HG03354 (cell line): ENCODE results near the gene CARD8.

Experiments
- ATAC-seq: cut with Tn5 transposase; IDR thresholded peaks from one replicate; pipeline ENCODE4 v1.9.1; 2021; ENCODE audit warnings: mild to moderate bottlenecking; ENCODE audit not compliant: unreplicated experiment, poor library complexity, severe bottlenecking

CARD8 gene

DNA sequence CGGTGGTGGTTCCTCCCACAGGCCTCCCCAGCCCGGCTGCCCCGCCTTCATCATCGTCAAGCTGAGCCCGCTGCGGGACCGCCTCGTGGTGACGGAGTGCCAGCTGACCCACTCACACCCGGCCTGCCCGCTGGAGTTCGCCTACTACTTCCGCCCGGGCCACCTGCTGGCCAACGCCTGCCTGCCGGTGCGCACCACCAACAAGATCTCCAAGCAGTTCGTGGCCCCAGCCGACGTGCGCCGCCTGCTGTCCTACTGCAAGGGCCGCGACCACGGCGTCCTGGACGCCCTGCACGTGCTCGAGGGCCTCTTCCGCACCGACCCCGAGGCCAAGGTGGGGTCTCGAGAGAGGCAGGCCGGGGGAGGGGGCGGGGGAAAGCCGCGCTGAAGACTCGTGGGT is 73.3 kb downstream of the CARD8 start:
- ATAC-seq: no peak

- ATAC-seq: no peak
Observed at GRCh38 chr19:48181505-48181904, 74.2 kb downstream of the CARD8 start.

DNA sequence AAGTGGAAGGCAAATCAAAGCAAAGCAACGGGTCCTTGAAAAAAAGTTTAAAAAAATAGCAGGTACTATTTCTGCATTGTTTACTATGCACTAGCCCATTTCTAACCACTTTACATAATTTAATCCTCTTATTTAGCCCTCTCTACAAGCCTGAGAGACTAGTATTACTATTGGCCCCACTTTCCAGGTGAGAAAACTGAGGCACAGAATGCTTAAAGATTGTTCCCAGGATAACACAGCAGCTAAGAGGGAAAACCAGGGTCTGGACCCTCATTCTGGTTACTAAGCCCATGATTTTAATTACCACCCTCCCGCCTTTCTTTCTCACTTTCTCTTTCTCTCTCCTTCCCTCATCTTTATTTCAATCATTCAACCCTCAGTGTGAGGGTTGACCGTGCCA is 79.5 kb downstream of the CARD8 start:
- ATAC-seq: no peak

GRCh38 chr19:48175578-48175977 is 80.1 kb downstream of the CARD8 start:
- no peak for ATAC-seq

GRCh38 chr19:48174445-48175030 is 81.2 kb downstream of the CARD8 start:
- ATAC-seq: no peak

- ATAC-seq: no peak
Observed at GRCh38 chr19:48171710-48172109, 84.0 kb downstream of the CARD8 start.

- ATAC-seq: peak; percentile 7
Observed at GRCh38 chr19:48170817-48171347, 84.8 kb downstream of the CARD8 start.

- ATAC-seq: peak; percentile 82
Observed at GRCh38 chr19:48169939-48170803, 85.5 kb downstream of the CARD8 start, which contains the start of the genes LIG1 and ZSWIM9. LIG1 (minus strand) TSS chr19:48170344; CDS start chr19:48165566, 4,778 bp downstream. ZSWIM9 (plus strand) TSS chr19:48170680; CDS start chr19:48171803, 1,123 bp downstream.

GRCh38 chr19:48169578-48169938 is 86.2 kb downstream of the CARD8 start:
- ATAC-seq: peak; percentile 8

DNA sequence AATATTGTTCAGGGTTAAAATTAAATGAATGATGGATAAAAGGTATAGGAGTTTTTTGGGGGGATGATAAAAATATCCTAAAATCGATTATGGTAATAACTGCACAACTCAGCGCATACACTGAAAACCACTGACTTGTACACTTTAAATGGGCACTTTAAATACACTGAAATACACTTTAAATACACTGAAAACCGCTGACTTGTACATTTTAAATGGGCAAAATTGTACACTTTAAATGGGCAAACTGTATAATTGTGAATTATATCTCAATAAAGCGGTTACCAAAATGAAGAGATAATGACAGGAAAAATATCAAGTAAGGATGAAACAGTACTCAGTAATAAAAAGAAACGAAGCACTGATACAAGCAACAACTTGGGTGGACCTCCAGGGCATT is 87.0 kb downstream of the CARD8 start:
- no peak for ATAC-seq

DNA sequence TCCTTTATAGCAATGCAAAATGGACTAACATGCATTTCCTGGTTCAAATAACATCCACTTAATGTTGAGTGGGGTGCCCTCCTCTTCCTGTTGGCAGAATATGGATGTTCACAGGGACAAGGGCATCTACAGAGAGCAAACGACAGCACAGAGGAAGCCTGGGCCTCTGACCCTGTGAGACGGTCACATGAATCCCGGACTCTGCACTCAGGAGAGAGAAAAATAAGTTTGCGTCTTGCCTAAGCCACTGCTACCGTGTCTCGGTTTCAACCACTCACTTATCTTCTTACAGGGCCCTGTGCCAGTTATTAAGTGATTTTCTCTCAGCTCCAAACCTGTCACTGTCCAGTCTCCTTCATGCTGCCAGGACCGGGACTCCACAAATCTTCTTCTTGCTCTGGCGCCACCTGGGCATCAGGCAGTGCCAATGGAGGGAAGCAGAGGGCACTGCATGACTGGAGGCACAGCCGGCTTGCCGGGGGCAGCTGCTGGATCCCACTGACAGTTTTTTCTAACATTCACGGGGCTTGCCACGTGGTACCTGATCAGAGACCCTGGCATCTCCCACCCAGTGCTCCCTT is 97.4 kb downstream of the CARD8 start:
- ATAC-seq: no peak
